WI38 (cell line): Measurements from ENCODE around the gene RAB20.

Experiments used
- H3K4me3 ChIP-seq: 2 replicates; pipeline ENCODE4 v1.5.1; 2011; ENCODE audit warnings: low read depth, mild to moderate bottlenecking, control low read depth, low read length
- CTCF ChIP-seq: IDR thresholded peaks from 2 replicates; pipeline ENCODE4 v1.5.1; 2012; ENCODE audit warnings: low read depth, mild to moderate bottlenecking, control low read depth, low read length

RAB20 gene

GRCh38 chr13:110581506-110582185 lies 20.1 kb upstream of the RAB20 start:
- no peak for TF ChIP-seq CTCF
- H3K4me3 ChIP-seq, result no peak overlapping the region

- TF ChIP-seq CTCF, result no peak
- no peak overlapping the region for H3K4me3 ChIP-seq
Measured at GRCh38 chr13:110580800-110581199, 19.3 kb upstream of the RAB20 start.

- TF ChIP-seq CTCF, result no peak
- H3K4me3 ChIP-seq, result no peak overlapping the region
Measured at GRCh38 chr13:110578363-110578762, 16.8 kb upstream of the RAB20 start.

GRCh38 chr13:110576736-110577476 lies 15.4 kb upstream of the RAB20 start:
- no peak for TF ChIP-seq CTCF
- H3K4me3 ChIP-seq, result no peak overlapping the region

- no peak for TF ChIP-seq CTCF
- no peak overlapping the region for H3K4me3 ChIP-seq
Measured at GRCh38 chr13:110576070-110576394, 14.5 kb upstream of the RAB20 start.

GRCh38 chr13:110575322-110576069 lies 14.0 kb upstream of the RAB20 start:
- H3K4me3 ChIP-seq, result no peak overlapping the region
- TF ChIP-seq CTCF, result no peak

- no peak overlapping the region for H3K4me3 ChIP-seq
- TF ChIP-seq CTCF, result no peak
Measured at GRCh38 chr13:110574161-110574560, 12.6 kb upstream of the RAB20 start.
